Panc1 (cell line): Measurements from ENCODE around the gene HYAL2. TPM values are rescaled to one million over a fixed set of nuclear protein-coding genes. Genes with fewer than 3 reads are reported as not detected.

ENCODE experiments used
- ATAC-seq: fragments of 200-7000 bp; cut with Tn5 transposase; 2 replicates; pipeline ENCODE4 v1.9.1; 2020; ENCODE audit warnings: mild to moderate bottlenecking, moderate library complexity
- BruUV-seq: library from RNA; stranded (reverse); fragments of 400-500 nt; replicated peaks from 2 replicates; lab custom pipeline; 2021; lab: Mats Ljungman, UMichigan
- CTCF ChIA-PET: fragments of 300-600 bp; sonication (Branson Sonifier 250); formaldehyde crosslinking; loops from one replicate; lab custom pipeline; 2022; ENCODE audit warnings: antibody characterized with exemption; lab: Charles Lee
- POLR2A ChIA-PET: fragments of 300-600 bp; sonication (Branson Sonifier 250); formaldehyde crosslinking; loops from one replicate; lab custom pipeline; 2022; ENCODE audit warnings: antibody characterized with exemption; lab: Charles Lee
- DNase-seq: peaks from one replicate; pipeline ENCODE4 v3.0.0-alpha.2; 2010; ENCODE audit warnings: low read depth, low spot score
- H3K27ac ChIP-seq: 2 replicates; pipeline ENCODE4 v1.5.1; 2011; ENCODE audit warnings: mild to moderate bottlenecking, low read length, inconsistent platforms
- H3K27me3 ChIP-seq: fragments of 200-500 bp; sonication (Bioruptor generic); 2 replicates; pipeline ENCODE4 v1.6.0; 2014; ENCODE audit warnings: low read length, inconsistent platforms; ENCODE audit not compliant: control insufficient read depth, insufficient read depth
- H3K36me3 ChIP-seq: fragments of 200-500 bp; sonication (Bioruptor generic); 2 replicates; pipeline ENCODE4 v1.5.1; 2014; ENCODE audit warnings: inconsistent platforms, mild to moderate bottlenecking, low read length, moderate library complexity; ENCODE audit not compliant: control insufficient read depth, insufficient read depth
- H3K4me1 ChIP-seq: 2 replicates; pipeline ENCODE4 v1.5.1; 2011; ENCODE audit warnings: inconsistent platforms, mild to moderate bottlenecking, low read length, moderate library complexity; ENCODE audit not compliant: control insufficient read depth, insufficient read depth
- H3K4me3 ChIP-seq, 2 experiments: 2 replicates each; pipeline ENCODE4 v1.5.1; 2011 to 2012; ENCODE audit warnings: low read depth in 2 of 2, low read length in 2 of 2, mild to moderate bottlenecking in 2 of 2, inconsistent platforms in 1 of 2, moderate library complexity in 1 of 2
- H3K9me3 ChIP-seq: fragments of 200-500 bp; sonication (Bioruptor generic); 2 replicates; pipeline ENCODE4 v1.5.1; 2014; ENCODE audit warnings: low read depth, mild to moderate bottlenecking, inconsistent platforms, low read length, moderate library complexity; ENCODE audit not compliant: control insufficient read depth, insufficient read depth
- CTCF ChIP-seq: fragments of 450-650 bp; IDR thresholded peaks from 2 replicates; pipeline ENCODE4 v1.5.1; 2017; ENCODE audit warnings: mild to moderate bottlenecking
- POLR2AphosphoS5 ChIP-seq: IDR thresholded peaks from 2 replicates; pipeline ENCODE4 v1.6.1; 2012; ENCODE audit warnings: mild to moderate bottlenecking, low read depth, low read length, moderate library complexity
- REST ChIP-seq, 2 experiments: IDR thresholded peaks; 2 replicates each; pipeline ENCODE4 v1.6.1; 2011 to 2012; ENCODE audit warnings: low read depth in 2 of 2, control low read depth in 1 of 2, low read length in 1 of 2, mild to moderate bottlenecking in 1 of 2, moderate library complexity in 1 of 2; ENCODE audit not compliant: insufficient read depth in 1 of 2
- SIN3A ChIP-seq: IDR thresholded peaks from 2 replicates; pipeline ENCODE4 v1.6.1; 2012; ENCODE audit warnings: low read depth, mild to moderate bottlenecking, low read length, moderate library complexity, borderline replicate concordance; ENCODE audit not compliant: insufficient read depth
- TCF7L2 ChIP-seq: IDR thresholded peaks from 2 replicates; pipeline ENCODE4 v1.6.1; 2011; ENCODE audit warnings: mild to moderate bottlenecking, low read depth, low read length, inconsistent platforms
- in situ Hi-C: cut with HindIII; loops from 2 replicates; pipeline ENCODE4 v1.10.0; 2016; ENCODE audit warnings: low sequenced_read_pairs, low pct_unique_long_range_greater_than_20kb
- intact Hi-C: fragments of 100-400 bp; cut with micrococcal nuclease; formaldehyde crosslinking; loops from one replicate; pipeline ENCODE4 v1.10.0; 2022; ENCODE audit not compliant: unreplicated experiment
- total RNA-seq: library from RNA; stranded (reverse); gene quantifications from one replicate; pipeline ENCODE4 v1.2.1, GENCODE V29; 2021; ENCODE audit not compliant: unreplicated experiment

Gene HYAL2
- total RNA-seq, 1 experiment from 2014 or later, result 41.5 TPM

- Histone ChIP-seq H3K36me3 (no peaks in the 10 kb centered on the region), H3K27ac (no peak overlapping the region), H3K9me3 (no peaks in the 10 kb centered on the region), H3K27me3 (no peaks in the 10 kb centered on the region), H3K4me3 (peak overlapping the region; percentile 35 to 58), H3K4me1 (no peaks in the 10 kb centered on the region)
- no peak for TF ChIP-seq SIN3A
- TF ChIP-seq REST (IDR thresholded peaks at IDR 0.05; ENCODE audit: insufficient read depth in 1 of 2, low read depth in 2 of 2, low read length in 1 of 2), result no peak
- no peak for TF ChIP-seq POLR2AphosphoS5
- TF ChIP-seq TCF7L2, result no peak
- TF ChIP-seq CTCF, result no peak
- ATAC-seq, result peak; percentile 86
- intact Hi-C loops (no loop called here), in situ Hi-C loops (no loop called here)
- no peak for DNase-seq
- no TSS peak for BruUV-seq
- ChIA-PET CTCF (interaction anchor here (0.6 kb wide), 2 partner anchors 11 to 249 kb away, joined by 4 to 7 read pairs; no protein-coding TSS in a partner anchor), POLR2A (no interaction called here)
Measured at GRCh38 chr3:50365080-50365841, 42.7 kb upstream of the HYAL2 start.

GRCh38 chr3:50364573-50365079, 42.1 kb upstream of the HYAL2 start:
- Histone ChIP-seq H3K4me1 (no peaks in the 10 kb centered on the region), H3K4me3 (peak overlapping the region; percentile 23 to 58; a peak in 3 of 4 replicates), H3K27me3 (no peaks in the 10 kb centered on the region), H3K9me3 (no peaks in the 10 kb centered on the region), H3K36me3 (no peaks in the 10 kb centered on the region), H3K27ac (no peak overlapping the region)
- ChIA-PET CTCF (interaction anchor here (0.6 kb wide), 1 partner anchor 250 kb away, joined by 7 read pairs; no protein-coding TSS in a partner anchor), POLR2A (no interaction called here)
- in situ Hi-C loops, result no loop called here
- BruUV-seq, result no TSS peak
- intact Hi-C loops, result no loop called here
- TF ChIP-seq REST (IDR thresholded peaks at IDR 0.05; ENCODE audit: insufficient read depth in 1 of 2, low read depth in 2 of 2, low read length in 1 of 2) (no peak), CTCF (no peak), SIN3A (no peak), POLR2AphosphoS5 (no peak), TCF7L2 (no peak)
- no peak for DNase-seq
- ATAC-seq, result peak; percentile 37
